Measurements from ENCODE around the gene FGFR1OP2. TPM values are rescaled to one million over a fixed set of nuclear protein-coding genes. Genes with fewer than 3 reads are reported as not detected.

FGFR1OP2 gene
- total and polyA plus RNA-seq, 2 of the 4 experiments (the other 2 are of a cell fraction), result 26.7 to 31.0 TPM

DNA sequence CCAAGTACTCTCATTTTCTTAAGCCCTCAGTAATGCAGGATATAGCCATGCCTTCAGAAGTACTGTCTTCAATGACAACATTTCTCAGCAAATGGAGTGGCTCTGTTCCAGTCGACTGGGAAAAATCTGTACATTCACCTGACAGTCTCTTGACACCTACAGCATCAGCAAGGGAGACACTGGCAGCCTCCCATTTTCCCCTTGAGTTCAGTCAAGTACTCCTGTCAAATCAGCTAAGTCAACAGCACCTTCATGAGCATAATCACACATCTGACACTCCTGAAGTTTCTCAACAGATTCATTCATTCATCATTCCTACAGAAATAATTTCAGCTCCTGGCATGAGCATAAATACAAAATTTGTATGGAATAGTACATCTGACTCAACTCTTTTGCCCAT, 46.6 kb upstream of the FGFR1OP2 start:
- ATAC-seq (ENCODE audit: low read depth) (no peak), DNase-seq (no peak)
- Histone ChIP-seq H3K27ac (ENCODE audit: insufficient read depth, low read length) (no peak overlapping the region), H3K18ac (ENCODE audit: low read depth, low read length) (no peak overlapping the region), H4K8ac (ENCODE audit: low read depth in 2 of 2, low read length in 2 of 2) (no peak overlapping the region), H4K5ac (ENCODE audit: low read depth, low read length) (no peak overlapping the region), H4K20me1 (ENCODE audit: insufficient read depth, low read length) (no peaks in the 10 kb centered on the region), H3K9me1 (ENCODE audit: insufficient read depth, low read length) (no peaks in the 10 kb centered on the region; the same call in 1 of the 2 replicates), H3K79me1 (ENCODE audit: low read depth in 1 of 2, low read length in 2 of 2) (no peaks in the 10 kb centered on the region), H3K56ac (ENCODE audit: extremely low read depth, insufficient read depth, low read length) (no peak overlapping the region), H2AFZ (replicated peaks; ENCODE audit: low read length, poor library complexity) (no peak overlapping the region), H2BK5ac (ENCODE audit: low read depth, low read length, poor library complexity, severe bottlenecking) (no peak overlapping the region), H3K4me2 (ENCODE audit: low read depth, low read length) (no peak overlapping the region), H3K9ac (ENCODE audit: low read depth, low read length) (no peak overlapping the region), H3K23ac (ENCODE audit: low read depth, low read length) (no peak overlapping the region), H3K9me3 (ENCODE audit: control insufficient read depth, insufficient read depth, low read length) (no peaks in the 10 kb centered on the region), H2BK20ac (ENCODE audit: low read depth, low read length) (no peak overlapping the region), H2BK120ac (ENCODE audit: low read depth, low read length) (no peak overlapping the region), H2AK9ac (replicated peaks; ENCODE audit: low read depth, low read length, poor library complexity) (no peak overlapping the region), H3K27me3 (ENCODE audit: control insufficient read depth, insufficient read depth, low read length) (0 out of 2 replicates have a peak, but pooled peaks cover 2% of the 10 kb centered on the region), H3K4ac (ENCODE audit: low read depth, low read length) (no peak overlapping the region), H2BK15ac (ENCODE audit: low read depth, low read length) (no peak overlapping the region), H2AK5ac (ENCODE audit: low read depth, low read length) (no peak overlapping the region), H4K91ac (ENCODE audit: insufficient read depth, low read depth, low read length) (no peak overlapping the region), H3K4me3 (ENCODE audit: insufficient read depth, low read depth, low read length) (no peak overlapping the region), H3K4me1 (ENCODE audit: control insufficient read depth, insufficient read depth, low read length) (no peaks in the 10 kb centered on the region), H3K14ac (replicated peaks; ENCODE audit: low read depth, low read length) (no peak overlapping the region), H3K36me3 (ENCODE audit: control insufficient read depth, insufficient read depth, low read length) (no peaks in the 10 kb centered on the region; the same call in 1 of the 2 replicates)
- dilution Hi-C loops (cut with HindIII; ENCODE audit: low sequenced_read_pairs, unreplicated experiment), result no loop called here
- POLR2A ChIA-PET (ENCODE audit: unreplicated experiment), result no interaction called here
- TF ChIP-seq CEBPB (IDR thresholded peaks at IDR 0.05; ENCODE audit: low read depth, low read length) (no peak), POLR2A (IDR thresholded peaks at IDR 0.05; ENCODE audit: low read depth, low read length) (no peak), CHD1 (IDR thresholded peaks at IDR 0.05; ENCODE audit: low read depth, low read length) (no peak), RCOR1 (IDR thresholded peaks at IDR 0.05; ENCODE audit: insufficient replicate concordance, low read length) (no peak), MAZ (IDR thresholded peaks at IDR 0.05; ENCODE audit: borderline replicate concordance, low read depth, low read length) (no peak), SMC3 (IDR thresholded peaks at IDR 0.05; ENCODE audit: low read depth, low read length) (no peak), FOS (IDR thresholded peaks at IDR 0.05; ENCODE audit: low read depth, low read length) (no peak), MXI1 (IDR thresholded peaks at IDR 0.05; ENCODE audit: borderline replicate concordance, low read depth, low read length) (no peak), RAD21 (IDR thresholded peaks at IDR 0.05; ENCODE audit: low read length) (no peak)
- TF ChIP-seq, protein P1, sequence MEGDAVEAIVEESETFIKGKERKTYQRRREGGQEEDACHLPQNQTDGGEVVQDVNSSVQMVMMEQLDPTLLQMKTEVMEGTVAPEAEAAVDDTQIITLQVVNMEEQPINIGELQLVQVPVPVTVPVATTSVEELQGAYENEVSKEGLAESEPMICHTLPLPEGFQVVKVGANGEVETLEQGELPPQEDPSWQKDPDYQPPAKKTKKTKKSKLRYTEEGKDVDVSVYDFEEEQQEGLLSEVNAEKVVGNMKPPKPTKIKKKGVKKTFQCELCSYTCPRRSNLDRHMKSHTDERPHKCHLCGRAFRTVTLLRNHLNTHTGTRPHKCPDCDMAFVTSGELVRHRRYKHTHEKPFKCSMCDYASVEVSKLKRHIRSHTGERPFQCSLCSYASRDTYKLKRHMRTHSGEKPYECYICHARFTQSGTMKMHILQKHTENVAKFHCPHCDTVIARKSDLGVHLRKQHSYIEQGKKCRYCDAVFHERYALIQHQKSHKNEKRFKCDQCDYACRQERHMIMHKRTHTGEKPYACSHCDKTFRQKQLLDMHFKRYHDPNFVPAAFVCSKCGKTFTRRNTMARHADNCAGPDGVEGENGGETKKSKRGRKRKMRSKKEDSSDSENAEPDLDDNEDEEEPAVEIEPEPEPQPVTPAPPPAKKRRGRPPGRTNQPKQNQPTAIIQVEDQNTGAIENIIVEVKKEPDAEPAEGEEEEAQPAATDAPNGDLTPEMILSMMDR (conservative IDR thresholded peaks at IDR 0.05; ENCODE audit: low read depth, low read length), result no peak
- TF ChIP-seq, protein P2, sequence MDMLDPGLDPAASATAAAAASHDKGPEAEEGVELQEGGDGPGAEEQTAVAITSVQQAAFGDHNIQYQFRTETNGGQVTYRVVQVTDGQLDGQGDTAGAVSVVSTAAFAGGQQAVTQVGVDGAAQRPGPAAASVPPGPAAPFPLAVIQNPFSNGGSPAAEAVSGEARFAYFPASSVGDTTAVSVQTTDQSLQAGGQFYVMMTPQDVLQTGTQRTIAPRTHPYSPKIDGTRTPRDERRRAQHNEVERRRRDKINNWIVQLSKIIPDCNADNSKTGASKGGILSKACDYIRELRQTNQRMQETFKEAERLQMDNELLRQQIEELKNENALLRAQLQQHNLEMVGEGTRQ (IDR thresholded peaks at IDR 0.05; ENCODE audit: low read depth, low read length), result no peak
- TF ChIP-seq, protein P3, sequence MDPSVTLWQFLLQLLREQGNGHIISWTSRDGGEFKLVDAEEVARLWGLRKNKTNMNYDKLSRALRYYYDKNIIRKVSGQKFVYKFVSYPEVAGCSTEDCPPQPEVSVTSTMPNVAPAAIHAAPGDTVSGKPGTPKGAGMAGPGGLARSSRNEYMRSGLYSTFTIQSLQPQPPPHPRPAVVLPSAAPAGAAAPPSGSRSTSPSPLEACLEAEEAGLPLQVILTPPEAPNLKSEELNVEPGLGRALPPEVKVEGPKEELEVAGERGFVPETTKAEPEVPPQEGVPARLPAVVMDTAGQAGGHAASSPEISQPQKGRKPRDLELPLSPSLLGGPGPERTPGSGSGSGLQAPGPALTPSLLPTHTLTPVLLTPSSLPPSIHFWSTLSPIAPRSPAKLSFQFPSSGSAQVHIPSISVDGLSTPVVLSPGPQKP (IDR thresholded peaks at IDR 0.05; ENCODE audit: borderline replicate concordance, low read depth, low read length), result no peak
- CTCF ChIA-PET, result no interaction called here
- no TSS peak for BruUV-seq (replicated peaks)
- 86% methylated on average over 1 of the region's 1 CpG; no CpG with 5 or more reads in 1 of the 2 experiments for WGBS, 2 experiments (ENCODE audit: extremely low coverage in 2 of 2, insufficient read length in 1 of 2)
- in situ Hi-C loops (cut with MboI; ENCODE audit: low sequenced_read_pairs), result no loop called here
- intact Hi-C loops (cut with micrococcal nuclease), result no loop called here

All from IMR-90 (cell line).